ENCODE measurements around the gene WDR13.

WDR13 gene

GRCh38 chrX:48592971-48593370, 4.3 kb upstream of the WDR13 start:
- no peak for DNase-seq (ENCODE audit: low read depth in 2 of 3, low spot score in 2 of 3)

GRCh38 chrX:48595929-48596328, 1.4 kb upstream of the WDR13 start:
- no peak for DNase-seq (ENCODE audit: low read depth in 2 of 3, low spot score in 2 of 3)

DNA sequence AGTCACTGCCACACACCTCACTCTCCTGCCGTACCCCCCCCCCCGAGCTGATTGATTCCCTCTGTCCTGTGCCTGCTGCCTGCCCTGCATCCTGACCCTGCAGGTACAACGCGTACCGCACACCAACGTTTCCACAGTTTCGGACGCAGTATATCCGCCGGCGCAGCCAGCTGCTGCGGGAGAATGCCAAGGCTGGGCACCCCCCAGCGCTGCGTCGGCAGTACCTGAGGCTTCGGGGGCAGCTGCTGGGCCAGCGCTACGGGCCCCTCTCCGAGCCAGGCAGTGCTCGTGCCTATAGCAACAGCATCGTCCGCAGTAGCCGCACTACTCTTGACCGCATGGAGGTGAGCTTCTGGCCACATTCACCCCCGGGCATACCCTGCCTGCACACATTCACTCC, 1.3 kb downstream of the WDR13 start:
- no peak for DNase-seq (ENCODE audit: low read depth in 2 of 3, low spot score in 2 of 3)

GRCh38 chrX:48599341-48599740, 2.0 kb downstream of the WDR13 start:
- no peak for DNase-seq (ENCODE audit: low read depth in 2 of 3, low spot score in 2 of 3)

GRCh38 chrX:48600226-48600625, 2.9 kb downstream of the WDR13 start:
- no peak for DNase-seq (ENCODE audit: low read depth in 2 of 3, low spot score in 2 of 3)

GRCh38 chrX:48601741-48602394, 4.6 kb downstream of the WDR13 start:
- no peak for DNase-seq (ENCODE audit: low read depth in 2 of 3, low spot score in 2 of 3)

GRCh38 chrX:48604701-48605100, 7.4 kb downstream of the WDR13 start:
- no peak for DNase-seq (ENCODE audit: low read depth in 2 of 3, low spot score in 2 of 3)

GRCh38 chrX:48606091-48606490, 8.8 kb downstream of the WDR13 start:
- DNase-seq (ENCODE audit: low read depth in 2 of 3, low spot score in 2 of 3) = no peak

GRCh38 chrX:48611703-48612102, 14.4 kb downstream of the WDR13 start:
- DNase-seq (ENCODE audit: low read depth in 2 of 3, low spot score in 2 of 3) = no peak

GRCh38 chrX:48613502-48614160, 16.3 kb downstream of the WDR13 start:
- no peak for DNase-seq (ENCODE audit: low read depth in 2 of 3, low spot score in 2 of 3)

DNA sequence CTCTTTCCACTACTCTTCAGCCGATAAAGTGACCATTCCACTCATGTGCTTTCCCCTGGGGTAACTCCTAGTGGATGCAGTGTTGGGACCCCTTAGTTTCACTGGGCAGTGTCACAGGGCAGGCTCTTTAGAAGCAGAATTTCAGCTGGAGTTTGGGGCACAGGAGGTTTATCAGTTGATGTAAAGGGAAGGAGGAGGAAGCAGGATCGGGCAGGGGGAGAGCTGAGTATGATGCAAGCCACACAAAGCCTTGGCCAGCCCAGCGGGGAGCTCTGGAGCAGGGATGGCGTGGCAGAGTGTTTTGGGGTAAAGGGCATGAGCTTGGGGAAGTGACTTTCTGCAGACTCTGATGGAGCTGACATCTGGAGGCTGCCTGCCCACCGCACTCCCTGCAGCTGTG, 19.3 kb downstream of the WDR13 start:
- DNase-seq (ENCODE audit: low read depth in 2 of 3, low spot score in 2 of 3) = no peak

- DNase-seq (ENCODE audit: low read depth in 2 of 3, low spot score in 2 of 3) = no peak
Observed at GRCh38 chrX:48617542-48618340, 20.4 kb downstream of the WDR13 start.

- no peak for DNase-seq (ENCODE audit: low read depth in 2 of 3, low spot score in 2 of 3)
Observed at GRCh38 chrX:48626401-48627298, 29.4 kb downstream of the WDR13 start.

DNA sequence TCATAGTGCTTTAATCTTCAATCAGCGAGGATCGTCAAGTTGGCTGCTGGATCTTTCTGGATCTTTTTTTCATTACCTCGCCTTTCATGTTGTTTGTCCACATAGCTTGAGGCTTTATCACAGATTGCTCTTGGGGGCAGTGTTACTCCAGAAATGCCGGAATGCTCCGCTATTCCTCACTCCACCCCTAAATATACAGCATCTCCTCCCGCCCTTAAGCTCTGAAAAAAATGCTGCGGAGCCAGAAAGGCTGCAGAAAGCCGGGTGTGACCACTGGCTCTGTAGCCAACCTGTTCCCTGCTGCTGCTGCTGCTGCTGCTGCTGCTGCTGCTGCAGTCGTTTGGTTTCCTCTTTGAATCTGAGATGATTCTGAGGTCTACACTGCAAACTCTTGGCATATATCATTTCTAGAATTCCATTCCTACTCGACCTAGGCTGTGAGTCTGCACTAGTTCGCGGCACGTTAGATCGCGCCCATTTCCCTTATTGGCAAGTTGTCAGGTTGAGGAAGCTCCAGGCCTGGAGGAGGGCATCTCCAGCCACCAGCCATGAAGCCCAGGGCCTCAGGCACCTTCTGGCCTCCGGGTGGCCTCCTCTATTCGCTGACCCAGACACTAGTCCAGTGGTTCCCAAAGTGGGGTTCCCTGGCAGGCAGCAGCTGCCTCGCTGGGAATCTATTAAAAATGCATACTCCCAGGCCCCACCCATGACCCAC, 34.2 kb downstream of the WDR13 start:
- peak; percentile 8 to 18 (median 9) for DNase-seq (ENCODE audit: low read depth in 2 of 3, low spot score in 2 of 3)

GRCh38 chrX:48632207-48632606, 34.9 kb downstream of the WDR13 start:
- DNase-seq (ENCODE audit: low read depth in 2 of 3, low spot score in 2 of 3) = no peak

- no peak for DNase-seq (ENCODE audit: low read depth in 2 of 3, low spot score in 2 of 3)
Observed at GRCh38 chrX:48636301-48636700, 39.0 kb downstream of the WDR13 start.

- no peak for DNase-seq (ENCODE audit: low read depth in 2 of 3, low spot score in 2 of 3)
Observed at GRCh38 chrX:48636776-48637175, 39.5 kb downstream of the WDR13 start.

GRCh38 chrX:48645669-48646068, 48.4 kb downstream of the WDR13 start:
- DNase-seq (ENCODE audit: low read depth in 2 of 3, low spot score in 2 of 3) = no peak

- no peak for DNase-seq (ENCODE audit: low read depth in 2 of 3, low spot score in 2 of 3)
Observed at GRCh38 chrX:48648336-48648751, 51.1 kb downstream of the WDR13 start.

GRCh38 chrX:48649102-48649501, 51.8 kb downstream of the WDR13 start:
- DNase-seq (ENCODE audit: low read depth in 2 of 3, low spot score in 2 of 3) = no peak

Measured in activated CD8-positive, alpha-beta memory T cell treated with anti-CD3 and anti-CD28 coated beads for 48 hours (primary cell).